ENCODE data around the gene CNKSR1.
A peak's percentile ranks its signal among the peaks of the same experiment; 100 is the strongest.

Gene CNKSR1

DNA sequence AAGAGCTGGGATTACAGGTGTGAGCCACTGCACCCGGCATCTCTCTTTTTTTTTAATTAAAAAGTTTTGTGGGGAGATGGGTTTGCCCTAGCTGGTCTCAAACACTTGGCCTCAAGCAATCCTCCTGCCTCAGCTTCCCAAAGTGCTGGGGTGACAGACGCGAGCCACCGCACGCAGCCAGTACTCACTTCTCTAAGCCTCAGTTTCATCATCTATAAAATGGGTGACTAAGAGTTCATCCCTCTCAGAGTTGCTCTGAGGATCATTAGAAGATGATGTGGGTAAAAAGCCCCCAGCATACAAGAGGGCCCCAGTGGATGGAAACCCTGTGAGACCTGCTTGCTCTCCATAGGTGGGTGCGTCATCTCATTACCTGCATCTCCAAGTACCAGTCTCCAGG lies 10.6 kb downstream of the CNKSR1 start:
- no peak overlapping the region for H3K27ac ChIP-seq
- H3K4me1 ChIP-seq, result no peaks in the 10 kb centered on the region
- H2AFZ ChIP-seq, result no peak overlapping the region
- no peaks in the 10 kb centered on the region for H3K9me3 ChIP-seq (ENCODE audit: control insufficient read depth, low read length)
- no peaks in the 10 kb centered on the region for H3K27me3 ChIP-seq (ENCODE audit: control insufficient read depth, insufficient read depth, low read length)
- no peaks in the 10 kb centered on the region for H3K79me2 ChIP-seq
- no peak overlapping the region for H3K9ac ChIP-seq
- H3K36me3 ChIP-seq (ENCODE audit: control insufficient read depth, insufficient read depth, low read length), result no peaks in the 10 kb centered on the region
- no peak overlapping the region for H3K4me2 ChIP-seq (ENCODE audit: low read length)
- TF ChIP-seq, protein P1, sequence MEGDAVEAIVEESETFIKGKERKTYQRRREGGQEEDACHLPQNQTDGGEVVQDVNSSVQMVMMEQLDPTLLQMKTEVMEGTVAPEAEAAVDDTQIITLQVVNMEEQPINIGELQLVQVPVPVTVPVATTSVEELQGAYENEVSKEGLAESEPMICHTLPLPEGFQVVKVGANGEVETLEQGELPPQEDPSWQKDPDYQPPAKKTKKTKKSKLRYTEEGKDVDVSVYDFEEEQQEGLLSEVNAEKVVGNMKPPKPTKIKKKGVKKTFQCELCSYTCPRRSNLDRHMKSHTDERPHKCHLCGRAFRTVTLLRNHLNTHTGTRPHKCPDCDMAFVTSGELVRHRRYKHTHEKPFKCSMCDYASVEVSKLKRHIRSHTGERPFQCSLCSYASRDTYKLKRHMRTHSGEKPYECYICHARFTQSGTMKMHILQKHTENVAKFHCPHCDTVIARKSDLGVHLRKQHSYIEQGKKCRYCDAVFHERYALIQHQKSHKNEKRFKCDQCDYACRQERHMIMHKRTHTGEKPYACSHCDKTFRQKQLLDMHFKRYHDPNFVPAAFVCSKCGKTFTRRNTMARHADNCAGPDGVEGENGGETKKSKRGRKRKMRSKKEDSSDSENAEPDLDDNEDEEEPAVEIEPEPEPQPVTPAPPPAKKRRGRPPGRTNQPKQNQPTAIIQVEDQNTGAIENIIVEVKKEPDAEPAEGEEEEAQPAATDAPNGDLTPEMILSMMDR (IDR thresholded peaks at IDR 0.05), result no peak
- no peak overlapping the region for H3K4me3 ChIP-seq (ENCODE audit: low read depth, low read length)

DNA sequence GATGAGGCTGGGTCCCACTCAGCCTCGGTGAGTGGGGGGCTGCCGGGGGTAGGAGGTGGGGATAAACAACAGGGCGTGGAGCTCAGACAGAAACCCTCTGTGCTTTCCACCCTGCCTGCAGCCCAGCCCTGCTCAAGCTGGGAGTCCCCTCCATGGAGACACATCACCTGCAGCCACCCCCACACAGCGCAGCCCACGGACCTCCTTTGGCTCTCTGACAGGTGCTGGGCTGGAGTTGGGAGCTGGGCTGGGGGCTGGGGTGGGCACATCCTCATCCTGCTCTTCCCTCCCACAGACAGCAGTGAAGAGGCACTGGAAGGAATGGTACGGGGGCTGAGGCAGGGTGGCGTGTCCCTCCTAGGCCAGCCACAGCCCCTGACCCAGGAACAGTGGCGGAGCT lies 11.2 kb downstream of the CNKSR1 start:
- H3K9ac ChIP-seq, result no peak overlapping the region
- no peaks in the 10 kb centered on the region for H3K9me3 ChIP-seq (ENCODE audit: control insufficient read depth, low read length)
- no peak overlapping the region for H3K4me3 ChIP-seq (ENCODE audit: low read depth, low read length)
- no peaks in the 10 kb centered on the region for H3K27me3 ChIP-seq (ENCODE audit: control insufficient read depth, insufficient read depth, low read length)
- TF ChIP-seq, protein P1 (IDR thresholded peaks at IDR 0.05), result no peak
- no peaks in the 10 kb centered on the region for H3K79me2 ChIP-seq
- no peaks in the 10 kb centered on the region for H3K36me3 ChIP-seq (ENCODE audit: control insufficient read depth, insufficient read depth, low read length)
- H2AFZ ChIP-seq, result no peak overlapping the region
- H3K27ac ChIP-seq, result no peak overlapping the region
- no peak overlapping the region for H3K4me2 ChIP-seq (ENCODE audit: low read length)
- H3K4me1 ChIP-seq, result no peaks in the 10 kb centered on the region

GRCh38 chr1:26189331-26189730 lies 12.0 kb downstream of the CNKSR1 start:
- Histone ChIP-seq H3K36me3 (ENCODE audit: control insufficient read depth, insufficient read depth, low read length) (no peaks in the 10 kb centered on the region), H3K4me3 (ENCODE audit: low read depth, low read length) (no peak overlapping the region), H3K9me3 (ENCODE audit: control insufficient read depth, low read length) (no peaks in the 10 kb centered on the region), H2AFZ (no peak overlapping the region), H3K79me2 (no peaks in the 10 kb centered on the region), H3K4me1 (no peaks in the 10 kb centered on the region), H3K4me2 (ENCODE audit: low read length) (no peak overlapping the region), H3K27me3 (ENCODE audit: control insufficient read depth, insufficient read depth, low read length) (no peaks in the 10 kb centered on the region), H3K27ac (no peak overlapping the region), H3K9ac (no peak overlapping the region)
- TF ChIP-seq, protein P1 (IDR thresholded peaks at IDR 0.05), result no peak

DNA sequence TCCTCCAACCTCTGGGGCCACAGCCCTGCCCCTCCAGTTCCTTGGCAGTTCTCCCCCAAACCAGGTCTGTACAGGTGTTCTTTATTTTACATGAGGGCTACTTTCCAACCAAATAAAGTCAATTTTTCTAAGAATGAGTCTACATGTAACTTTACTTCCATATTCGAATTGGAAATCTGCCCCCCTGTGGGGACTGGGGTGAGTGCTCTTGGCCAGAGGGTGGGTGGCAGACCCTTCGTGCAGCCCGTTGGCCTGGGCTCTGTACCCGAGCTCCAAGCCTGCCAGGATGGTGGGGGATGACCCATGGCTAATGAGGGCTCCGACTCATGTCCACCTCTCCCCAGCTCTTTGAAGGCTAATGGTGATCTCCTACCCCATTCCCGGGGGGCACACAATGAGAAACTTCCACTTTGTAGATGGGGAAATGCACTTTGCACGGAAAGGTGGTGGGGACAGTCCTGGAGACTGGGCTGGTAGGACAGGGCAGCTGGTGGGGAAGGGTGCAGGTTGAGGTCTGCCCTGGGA lies 12.5 kb downstream of the CNKSR1 start:
- no peaks in the 10 kb centered on the region for H3K36me3 ChIP-seq (ENCODE audit: control insufficient read depth, insufficient read depth, low read length)
- no peaks in the 10 kb centered on the region for H3K4me1 ChIP-seq
- H3K27ac ChIP-seq, result no peak overlapping the region
- no peaks in the 10 kb centered on the region for H3K79me2 ChIP-seq
- no peak overlapping the region for H3K4me3 ChIP-seq (ENCODE audit: low read depth, low read length)
- H2AFZ ChIP-seq, result no peak overlapping the region
- H3K9ac ChIP-seq, result no peak overlapping the region
- no peak overlapping the region for H3K4me2 ChIP-seq (ENCODE audit: low read length)
- TF ChIP-seq, protein P1 (IDR thresholded peaks at IDR 0.05), result no peak
- H3K9me3 ChIP-seq (ENCODE audit: control insufficient read depth, low read length), result no peaks in the 10 kb centered on the region
- no peaks in the 10 kb centered on the region for H3K27me3 ChIP-seq (ENCODE audit: control insufficient read depth, insufficient read depth, low read length)

DNA sequence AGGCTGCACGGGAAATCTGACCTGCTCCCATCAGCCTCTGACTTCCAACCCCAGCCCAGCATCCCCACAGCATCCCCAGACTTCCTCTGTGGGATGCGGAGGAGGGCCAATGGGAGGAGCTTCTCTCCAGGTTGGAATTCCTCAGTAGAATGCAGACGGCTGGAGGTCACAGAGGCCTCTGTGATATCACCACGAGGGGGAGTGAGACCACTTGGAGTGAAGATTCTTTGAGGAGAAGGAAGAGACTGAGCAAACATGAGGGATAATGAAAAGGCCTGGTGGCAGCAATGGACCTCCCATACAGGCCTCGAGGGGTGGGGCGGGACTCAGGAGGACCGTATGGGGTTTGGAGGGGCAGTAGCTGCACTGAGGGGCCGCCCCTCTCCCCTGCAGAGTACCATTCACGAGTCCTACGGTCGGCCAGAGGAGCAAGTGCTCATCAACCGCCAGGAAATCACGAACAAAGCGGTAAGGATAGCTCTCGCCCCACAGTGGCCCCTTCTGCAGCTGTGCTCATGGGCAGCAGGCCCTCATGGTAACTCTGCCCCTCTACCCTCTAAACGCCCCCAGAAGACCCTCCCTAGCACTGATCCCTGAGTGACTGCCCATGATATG lies 13.2 kb downstream of the CNKSR1 start, which contains the start of gene CATSPER4:
Gene CATSPER4 (plus strand): TSS at position 230 of the 615 bp plus-strand sequence. CDS start 26 bp downstream, at position 256.
- H3K79me2 ChIP-seq, result no peaks in the 10 kb centered on the region
- no peaks in the 10 kb centered on the region for H3K9me3 ChIP-seq (ENCODE audit: control insufficient read depth, low read length)
- no peak within 1 kb of the TSS for H3K4me3 ChIP-seq (ENCODE audit: low read depth, low read length)
- H3K4me2 ChIP-seq (ENCODE audit: low read length), result no peak within 1 kb of the TSS
- TF ChIP-seq, protein P1 (IDR thresholded peaks at IDR 0.05), result peak; percentile 41
- no peaks in the 10 kb centered on the region for H3K36me3 ChIP-seq (ENCODE audit: control insufficient read depth, insufficient read depth, low read length)
- H3K27ac ChIP-seq, result no peak within 1 kb of the TSS
- no peaks in the 10 kb centered on the region for H3K27me3 ChIP-seq (ENCODE audit: control insufficient read depth, insufficient read depth, low read length)
- H2AFZ ChIP-seq, result no peak within 1 kb of the TSS
- no peak within 1 kb of the TSS for H3K9ac ChIP-seq
- no peaks in the 10 kb centered on the region for H3K4me1 ChIP-seq

Data from parathyroid adenoma (tissue), 2 donors.